ENCODE data around the gene ING1.
"Not testable (repeated sequence)": the region's sequence is repeated elsewhere in the genome, so short reads cannot be mapped to it uniquely, and the experiment has no call there.

ING1 gene

GRCh38 chr13:110713642-110713952, at the start of gene ING1:
Gene ING1, plus strand, starts transcription at chr13:110713700. Its CDS starts 450 bp downstream, at chr13:110714150.
- no peak for DNase-seq

- no peak for DNase-seq
These were observed 49.5 kb upstream of the ING1 start for GRCh38 chr13:110664041-110664440.

- DNase-seq, result no peak
These were observed 48.8 kb upstream of the ING1 start for GRCh38 chr13:110664673-110665072.

GRCh38 chr13:110665491-110666254, 47.8 kb upstream of the ING1 start:
- DNase-seq, result no peak

GRCh38 chr13:110666255-110666533, 47.3 kb upstream of the ING1 start:
- no peak for DNase-seq

- no peak for DNase-seq
These were observed 44.5 kb upstream of the ING1 start for GRCh38 chr13:110669036-110669435.

GRCh38 chr13:110669814-110670213, 43.7 kb upstream of the ING1 start:
- DNase-seq, result not testable (repeated sequence)

GRCh38 chr13:110676595-110677587, 36.6 kb upstream of the ING1 start:
- DNase-seq, result no peak

GRCh38 chr13:110677731-110678545, 35.6 kb upstream of the ING1 start:
- no peak for DNase-seq

GRCh38 chr13:110680852-110681251, 32.6 kb upstream of the ING1 start:
- peak in 2 of 6 experiments; percentile 10 to 23 for DNase-seq

GRCh38 chr13:110681868-110682550, 31.5 kb upstream of the ING1 start:
- no peak for DNase-seq

- no peak for DNase-seq
These were observed 30.8 kb upstream of the ING1 start for GRCh38 chr13:110682746-110683145.

- peak in 4 of 6 experiments; percentile 12 to 20 (median 14) for DNase-seq
These were observed 30.2 kb upstream of the ING1 start for GRCh38 chr13:110683203-110683883.

GRCh38 chr13:110683921-110684320, 29.6 kb upstream of the ING1 start:
- DNase-seq, result no peak

GRCh38 chr13:110684388-110685056, 29.0 kb upstream of the ING1 start:
- no peak for DNase-seq

GRCh38 chr13:110685305-110686020, 28.0 kb upstream of the ING1 start:
- no peak for DNase-seq

GRCh38 chr13:110687736-110688135, 25.8 kb upstream of the ING1 start:
- DNase-seq, result no peak

GRCh38 chr13:110689041-110689440, 24.5 kb upstream of the ING1 start:
- no peak for DNase-seq

- DNase-seq, result no peak
These were observed 23.8 kb upstream of the ING1 start for GRCh38 chr13:110689711-110690110.

- no peak for DNase-seq
These were observed 23.0 kb upstream of the ING1 start for GRCh38 chr13:110690516-110690915.

GRCh38 chr13:110695774-110696173, 17.7 kb upstream of the ING1 start:
- DNase-seq, result not testable (repeated sequence)
